Smooth muscle cell of the brain vasculature (primary cell): ENCODE measurements around the gene CDKAL1.
"Not testable (repeated sequence)": the region's sequence is repeated elsewhere in the genome, so short reads cannot be mapped to it uniquely, and the experiment has no call there.

ENCODE experiments used
- DNase-seq: peaks from one replicate; pipeline ENCODE4 v3.0.0-alpha.2; 2012; ENCODE audit warnings: low read depth, low spot score

The CDKAL1 gene

DNA sequence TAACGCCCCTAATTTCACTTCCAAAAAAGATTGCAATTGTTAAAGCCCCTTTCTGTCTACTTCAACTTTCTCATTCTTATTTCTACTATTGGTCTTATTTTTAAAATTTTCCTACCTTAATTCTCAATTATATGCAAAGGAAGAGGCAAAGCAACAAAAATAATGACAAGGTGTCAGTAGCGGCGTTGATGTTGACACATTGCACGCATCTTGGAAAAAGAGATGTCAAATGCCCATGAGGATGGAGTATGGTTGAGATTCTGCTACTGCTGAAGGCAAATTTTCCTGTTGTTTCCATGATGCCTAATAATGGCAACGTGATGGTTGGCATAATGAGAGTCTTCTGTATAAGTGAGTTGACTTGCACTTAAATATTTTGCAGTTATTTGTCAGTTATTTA is 258.9 kb downstream of the CDKAL1 start:
- DNase-seq: no peak

- no peak for DNase-seq
Observed at GRCh38 chr6:20797597-20797996, 263.3 kb downstream of the CDKAL1 start.

- DNase-seq: no peak
Observed at GRCh38 chr6:20800229-20800628, 266.0 kb downstream of the CDKAL1 start.

- DNase-seq: no peak
Observed at GRCh38 chr6:20800653-20801052, 266.4 kb downstream of the CDKAL1 start.

- no peak for DNase-seq
Observed at GRCh38 chr6:20801595-20801994, 267.3 kb downstream of the CDKAL1 start.

DNA sequence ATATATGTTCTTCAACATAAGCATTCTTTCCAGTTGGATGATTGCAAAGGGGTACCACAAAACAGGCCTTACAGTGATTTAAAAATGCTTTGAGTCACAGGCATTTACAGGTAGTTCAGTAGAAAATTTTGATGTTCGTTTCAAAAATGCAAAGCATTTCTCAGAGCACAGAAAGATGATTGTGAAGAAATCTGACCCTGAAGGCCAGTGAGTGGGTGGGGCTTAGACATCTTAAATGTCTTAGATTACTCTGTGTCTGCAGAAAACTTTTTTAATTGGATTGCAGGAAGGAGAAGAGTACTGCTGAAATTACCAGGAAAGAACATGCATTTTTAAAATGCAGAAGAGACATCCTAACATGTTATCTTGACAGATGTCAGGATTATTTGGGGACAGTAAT is 268.3 kb downstream of the CDKAL1 start:
- DNase-seq: no peak

DNA sequence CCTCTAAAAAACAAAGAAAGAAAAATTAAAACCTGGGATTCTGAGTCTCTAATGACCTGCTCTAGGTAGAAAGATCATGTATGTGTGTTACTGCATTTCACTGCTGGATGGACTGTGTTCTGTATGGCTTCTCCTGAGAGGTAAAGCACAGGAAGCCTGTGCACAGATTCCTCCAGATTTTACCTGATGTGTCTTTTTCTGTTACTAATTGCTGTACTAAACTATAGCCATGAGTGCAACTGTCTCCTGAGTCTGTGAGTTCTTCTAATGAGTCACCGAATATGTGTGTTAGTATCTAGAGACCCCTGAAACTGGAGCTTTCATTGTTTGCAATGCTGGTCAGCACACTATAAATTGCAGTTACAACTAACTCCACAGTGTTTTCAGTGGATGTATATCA is 270.8 kb downstream of the CDKAL1 start:
- DNase-seq: no peak

- no peak for DNase-seq
Observed at GRCh38 chr6:20806669-20807068, 272.4 kb downstream of the CDKAL1 start.

GRCh38 chr6:20808439-20808838 is 274.2 kb downstream of the CDKAL1 start:
- DNase-seq: no peak

DNA sequence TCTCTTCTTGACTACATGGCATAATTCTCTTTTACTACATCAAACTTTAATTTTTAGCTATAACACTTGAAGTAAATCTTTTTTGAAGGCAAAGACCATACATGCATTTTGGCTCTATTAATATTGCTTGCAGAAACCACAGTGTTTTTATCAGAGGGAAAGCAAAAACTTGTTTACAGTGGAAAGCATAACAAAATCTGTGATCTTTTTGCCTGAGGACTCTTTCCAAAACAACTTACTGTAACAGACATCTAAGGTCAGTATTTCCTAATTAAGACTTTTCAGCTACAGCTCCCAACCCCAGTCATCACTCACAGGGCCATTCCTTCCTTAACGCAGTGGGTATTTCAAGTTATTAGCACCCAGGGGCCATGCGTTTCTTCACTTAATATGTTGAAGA is 274.7 kb downstream of the CDKAL1 start:
- no peak for DNase-seq

- no peak for DNase-seq
Observed at GRCh38 chr6:20810727-20811108, 276.5 kb downstream of the CDKAL1 start.

- DNase-seq: peak; percentile 74
Observed at GRCh38 chr6:20811109-20811761, 277.0 kb downstream of the CDKAL1 start.

DNA sequence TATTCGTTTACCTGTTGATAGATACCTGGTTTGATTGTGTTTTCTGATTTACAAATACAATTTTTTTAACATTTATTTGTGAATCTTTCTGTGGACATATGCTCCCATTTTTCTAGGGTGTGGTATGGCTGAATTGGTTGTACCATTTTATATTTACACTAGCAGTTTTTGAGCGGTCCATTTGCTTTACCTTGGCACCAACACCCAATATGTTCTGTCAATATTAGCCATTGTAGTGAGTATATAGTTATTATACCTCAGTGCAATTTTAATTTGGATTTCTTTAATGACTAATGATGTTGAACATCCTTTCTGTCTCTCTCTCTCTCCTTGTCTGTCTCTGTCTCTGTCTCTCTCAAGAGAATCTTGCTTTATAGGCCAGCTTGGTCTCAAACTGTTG is 278.5 kb downstream of the CDKAL1 start:
- DNase-seq: no peak

DNA sequence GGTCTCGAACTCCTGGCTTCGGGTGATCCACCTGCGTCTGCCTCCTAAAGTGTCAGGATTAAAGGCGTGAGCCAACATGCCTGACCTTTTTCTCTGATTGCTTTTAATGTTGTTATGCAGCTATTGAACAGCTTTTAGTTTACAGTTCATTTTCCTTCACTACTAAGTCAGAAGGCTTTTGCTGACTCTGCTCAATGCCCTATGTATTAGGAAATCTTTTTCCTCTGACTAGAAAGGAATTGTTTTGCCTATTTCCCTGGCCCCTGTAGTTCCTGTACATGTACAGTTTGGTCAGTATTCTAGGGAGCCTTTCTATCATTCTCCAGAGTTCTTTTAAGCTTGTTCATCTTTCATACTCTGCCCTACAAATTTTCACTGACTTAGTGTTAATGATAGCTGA is 280.2 kb downstream of the CDKAL1 start:
- no peak for DNase-seq

- DNase-seq: no peak
Observed at GRCh38 chr6:20816126-20816525, 281.9 kb downstream of the CDKAL1 start.

- no peak for DNase-seq
Observed at GRCh38 chr6:20817806-20818320, 283.6 kb downstream of the CDKAL1 start.

- no peak for DNase-seq
Observed at GRCh38 chr6:20819774-20820400, 285.6 kb downstream of the CDKAL1 start.

DNA sequence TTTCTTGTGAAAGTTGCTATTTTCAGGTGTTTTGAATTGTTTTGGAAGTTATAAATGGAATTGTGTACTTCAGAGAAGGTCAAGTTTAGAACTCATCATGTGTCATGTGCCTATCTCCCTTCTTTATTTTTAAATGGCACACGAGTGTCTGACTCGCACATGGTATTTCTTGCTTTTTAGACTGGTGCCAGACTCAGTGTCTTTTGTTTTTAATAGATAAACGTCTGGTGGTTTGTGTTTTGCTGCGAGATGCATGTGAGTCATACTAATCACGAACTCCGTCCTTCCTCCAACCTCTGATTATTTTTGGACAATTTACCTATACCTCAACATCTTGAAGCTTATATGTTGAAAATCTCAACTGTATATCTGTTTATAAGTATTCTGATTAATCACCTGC is 292.1 kb downstream of the CDKAL1 start:
- DNase-seq: no peak

DNA sequence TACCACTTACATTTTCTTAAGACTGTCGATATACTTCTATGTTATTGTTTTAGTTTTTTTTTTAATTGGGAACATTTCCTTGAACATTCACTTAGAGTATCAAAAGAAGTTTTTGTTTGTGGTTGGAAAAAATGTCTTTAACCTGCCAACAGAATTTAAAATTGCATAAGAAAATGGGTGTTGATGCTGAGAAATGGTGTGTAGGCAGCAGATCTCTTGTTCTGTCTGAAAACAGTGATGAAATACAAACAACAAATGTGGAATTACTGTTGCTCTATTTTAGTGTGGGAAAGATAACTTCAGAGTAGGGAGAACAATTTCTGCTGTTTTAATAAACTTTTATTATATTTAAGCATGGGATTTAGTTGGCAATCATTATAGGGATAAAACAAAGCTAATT is 293.5 kb downstream of the CDKAL1 start:
- DNase-seq: no peak

- DNase-seq: no peak
Observed at GRCh38 chr6:20830576-20830975, 296.3 kb downstream of the CDKAL1 start.

GRCh38 chr6:20831251-20831650 is 297.0 kb downstream of the CDKAL1 start:
- DNase-seq: not testable (repeated sequence)

DNA sequence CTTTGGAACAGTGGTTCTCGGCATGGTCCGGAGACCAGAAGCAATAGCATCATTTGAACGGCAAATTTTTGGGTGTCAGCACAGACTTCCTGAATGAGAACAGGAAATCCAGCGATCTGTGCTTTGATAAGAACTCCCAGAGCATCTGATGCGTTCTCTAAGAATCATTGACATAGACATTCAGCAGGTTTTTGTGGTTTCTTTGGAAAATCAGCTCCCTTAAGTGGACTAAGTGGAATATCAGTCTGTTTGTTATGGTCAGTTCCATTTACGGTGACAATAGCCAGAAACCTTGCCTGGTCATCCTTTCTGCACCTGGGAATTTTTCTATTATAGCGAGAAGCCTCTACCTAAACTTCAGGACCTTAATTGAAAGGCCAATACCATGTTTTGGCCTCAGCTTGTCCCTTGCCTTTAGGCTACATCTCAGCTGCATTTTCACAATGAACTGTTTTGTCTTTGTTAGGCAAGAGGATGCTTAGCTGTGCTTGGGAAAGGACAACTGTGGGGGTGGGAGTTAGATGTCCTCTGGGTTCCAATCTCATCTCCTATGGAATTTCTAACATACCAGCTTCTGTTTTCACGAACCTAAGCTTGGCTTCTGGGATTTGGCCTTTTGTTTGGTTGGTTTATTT is 299.7 kb downstream of the CDKAL1 start:
- no peak for DNase-seq
